BJ (cell line): ENCODE data around the gene MTHFD2L. TPM values are rescaled to one million over a fixed set of nuclear protein-coding genes. Genes with fewer than 3 reads are reported as not detected.

Experiments
- CTCF ChIA-PET: fragments of 350-600 bp; formaldehyde crosslinking; extraction: SDS; loops from one replicate; lab custom pipeline; 2021; ENCODE audit warnings: antibody characterized with exemption, inconsistent platforms; lab: Yijun Ruan, JAX
- POLR2A ChIA-PET: fragments of 300-600 bp; sonication (Branson Sonifier 250); formaldehyde crosslinking; extraction: SDS; loops from one replicate; lab custom pipeline; 2021; ENCODE audit warnings: antibody characterized with exemption; lab: Charles Lee
- DNase-seq: peaks from one replicate; pipeline ENCODE4 v3.0.0-alpha.2; 2011; ENCODE audit warnings: low read depth
- H3K27me3 ChIP-seq: 2 replicates; pipeline ENCODE4 v1.6.0; 2011; ENCODE audit warnings: low read length; ENCODE audit not compliant: control insufficient read depth, insufficient read depth
- H3K36me3 ChIP-seq: 2 replicates; pipeline ENCODE4 v1.5.1; 2011; ENCODE audit warnings: low read length; ENCODE audit not compliant: control insufficient read depth, insufficient read depth
- H3K4me3 ChIP-seq: 2 replicates; pipeline ENCODE4 v1.5.1; 2011; ENCODE audit warnings: low read depth, mild to moderate bottlenecking, control low read depth, low read length
- CTCF ChIP-seq: IDR thresholded peaks from 2 replicates; pipeline ENCODE4 v1.5.1; 2011; ENCODE audit warnings: low read depth, mild to moderate bottlenecking, control low read depth, inconsistent platforms, low read length, moderate library complexity; ENCODE audit not compliant: insufficient read depth
- polyA plus RNA-seq: library from polyadenylated mRNA; depleted of rRNA; stranded (reverse); fragments of >200 nt; gene quantifications from 2 replicates; pipeline ENCODE4 v1.2.3, GENCODE V29; 2011; rRNA removed

Gene MTHFD2L
- polyA plus RNA-seq, 1 experiment, result 1.7 TPM

- TF ChIP-seq CTCF, result no peak
- no peak overlapping the region for H3K4me3 ChIP-seq
- DNase-seq, result no peak
- ChIA-PET POLR2A (no interaction called here), CTCF (no interaction called here)
- no peaks in the 10 kb centered on the region for H3K36me3 ChIP-seq
- no peaks in the 10 kb centered on the region for H3K27me3 ChIP-seq
Measured at GRCh38 chr4:74344031-74344430, 186.1 kb downstream of the MTHFD2L start.

Other genes with a start within 250 kb of the MTHFD2L start
- not detected in 2 replicates for gene PF4, start 176.1 kb upstream of the MTHFD2L start, polyA plus RNA-seq
- not detected in 2 replicates for gene PPBP, start 169.9 kb upstream of the MTHFD2L start, polyA plus RNA-seq
- gene CXCL5, start 159.4 kb upstream of the MTHFD2L start, polyA plus RNA-seq, result 0.18 and 0.23 TPM in 2 replicates
- 0.18 and 0.47 TPM in 2 replicates for gene CXCL3, start 119.4 kb upstream of the MTHFD2L start, polyA plus RNA-seq
- 0.63 and 0.82 TPM in 2 replicates for gene CXCL2, start 58.9 kb upstream of the MTHFD2L start, polyA plus RNA-seq
- gene EPGN, start 150.4 kb downstream of the MTHFD2L start, polyA plus RNA-seq, result 0.13 and 0.49 TPM in 2 replicates
- gene EREG, start 207.0 kb downstream of the MTHFD2L start, polyA plus RNA-seq, result 0.40 and 0.48 TPM in 2 replicates